IgD-negative memory B cell (primary cell): Measurements from ENCODE around the gene FBN1. TPM values are rescaled to one million over a fixed set of nuclear protein-coding genes. Genes with fewer than 3 reads are reported as not detected.

ENCODE experiments used
- H3K27ac Mint-ChIP-seq, 3 donors: one replicate each; pipeline ENCODE4 v1.8.0; 2020 to 2022; ENCODE audit warnings: mild to moderate bottlenecking in 3 of 3, mixed read lengths in 3 of 3, moderate library complexity in 1 of 3
- H3K27me3 Mint-ChIP-seq: one replicate; pipeline ENCODE4 v1.8.0; 2021; ENCODE audit warnings: mixed read lengths
- H3K36me3 Mint-ChIP-seq: one replicate; pipeline ENCODE4 v1.8.0; 2020; ENCODE audit warnings: mild to moderate bottlenecking, mixed read lengths
- H3K4me1 Mint-ChIP-seq, 3 donors: one replicate each; pipeline ENCODE4 v1.8.0; 2020 to 2022; ENCODE audit warnings: mixed read lengths in 3 of 3, mild to moderate bottlenecking in 1 of 3
- H3K4me3 Mint-ChIP-seq, 4 donors: one replicate each; pipeline ENCODE4 v1.8.0; 2020 to 2022; ENCODE audit warnings: mild to moderate bottlenecking in 4 of 4, mixed read lengths in 4 of 4, moderate library complexity in 3 of 4
- H3K9me3 Mint-ChIP-seq, 3 donors: one replicate each; pipeline ENCODE4 v1.8.0; 2020 to 2021; ENCODE audit warnings: mixed read lengths in 3 of 3, mild to moderate bottlenecking in 1 of 3
- polyA plus RNA-seq: library from polyadenylated mRNA; unstranded; fragments of 300-500 nt; fragmentation: Illumina TruSeq; gene quantifications from one replicate; pipeline ENCODE4 v1.2.3, GENCODE V29; 2021

Gene FBN1
- polyA plus RNA-seq, 1 donor from 2014 or later: not detected

GRCh38 chr15:48391950-48392349, 253.6 kb downstream of the FBN1 start:
- Mint-ChIP-seq H3K27me3 (peaks cover 2% of the 10 kb centered on the region), H3K27ac (no peak overlapping the region), H3K9me3 (no peaks in the 10 kb centered on the region), H3K4me3 (no peak overlapping the region), H3K4me1 (no peaks in the 10 kb centered on the region), H3K36me3 (no peaks in the 10 kb centered on the region)

GRCh38 chr15:48389691-48390143, 255.8 kb downstream of the FBN1 start:
- Mint-ChIP-seq H3K4me3 (no peak overlapping the region), H3K9me3 (peaks cover 0 to 3% (median 0%) of the 10 kb centered on the region in 3 donors), H3K4me1 (no peaks in the 10 kb centered on the region), H3K36me3 (no peaks in the 10 kb centered on the region), H3K27me3 (peaks cover 8% of the 10 kb centered on the region), H3K27ac (no peak overlapping the region)

- peaks cover 8% of the 10 kb centered on the region for H3K27me3 Mint-ChIP-seq
- H3K4me3 Mint-ChIP-seq: no peak overlapping the region
- H3K36me3 Mint-ChIP-seq: no peaks in the 10 kb centered on the region
- H3K27ac Mint-ChIP-seq: no peak overlapping the region
- no peaks in the 10 kb centered on the region for H3K4me1 Mint-ChIP-seq
- H3K9me3 Mint-ChIP-seq: peaks cover 0 to 3% (median 0%) of the 10 kb centered on the region in 3 donors
Observed at GRCh38 chr15:48388910-48389309, 256.6 kb downstream of the FBN1 start.

- peaks cover 8% of the 10 kb centered on the region for H3K27me3 Mint-ChIP-seq
- H3K36me3 Mint-ChIP-seq: no peaks in the 10 kb centered on the region
- no peak overlapping the region for H3K4me3 Mint-ChIP-seq
- no peaks in the 10 kb centered on the region for H3K4me1 Mint-ChIP-seq
- H3K9me3 Mint-ChIP-seq: peaks cover 0 to 3% (median 0%) of the 10 kb centered on the region in 3 donors
- no peak overlapping the region for H3K27ac Mint-ChIP-seq
Observed at GRCh38 chr15:48388016-48388851, 257.3 kb downstream of the FBN1 start.

- Mint-ChIP-seq H3K36me3 (no peaks in the 10 kb centered on the region), H3K4me1 (no peaks in the 10 kb centered on the region), H3K9me3 (peaks cover 0 to 3% (median 0%) of the 10 kb centered on the region in 3 donors), H3K27ac (no peak overlapping the region), H3K4me3 (no peak overlapping the region), H3K27me3 (peaks cover 6% of the 10 kb centered on the region)
Observed at GRCh38 chr15:48385031-48385830, 260.3 kb downstream of the FBN1 start.

GRCh38 chr15:48384616-48385015, 260.9 kb downstream of the FBN1 start:
- no peak overlapping the region for H3K4me3 Mint-ChIP-seq
- H3K9me3 Mint-ChIP-seq: peaks cover 0 to 3% (median 0%) of the 10 kb centered on the region in 3 donors
- H3K4me1 Mint-ChIP-seq: no peaks in the 10 kb centered on the region
- H3K27me3 Mint-ChIP-seq: peaks cover 8% of the 10 kb centered on the region
- H3K27ac Mint-ChIP-seq: no peak overlapping the region
- no peaks in the 10 kb centered on the region for H3K36me3 Mint-ChIP-seq

- Mint-ChIP-seq H3K27me3 (peaks cover 12% of the 10 kb centered on the region), H3K36me3 (no peaks in the 10 kb centered on the region)
Observed at GRCh38 chr15:48383031-48383430, 262.5 kb downstream of the FBN1 start.

GRCh38 chr15:48381861-48382260, 263.6 kb downstream of the FBN1 start:
- H3K9me3 Mint-ChIP-seq: peaks cover 0 to 5% (median 0%) of the 10 kb centered on the region in 3 donors
- no peaks in the 10 kb centered on the region for H3K4me1 Mint-ChIP-seq
- H3K27me3 Mint-ChIP-seq: peaks cover 12% of the 10 kb centered on the region
- no peak overlapping the region for H3K4me3 Mint-ChIP-seq
- no peaks in the 10 kb centered on the region for H3K36me3 Mint-ChIP-seq
- H3K27ac Mint-ChIP-seq: no peak overlapping the region

More at GRCh38 chr15:48383031-48383430, 262.5 kb downstream of the FBN1 start:
- no peaks in the 10 kb centered on the region for H3K4me1 Mint-ChIP-seq
- H3K9me3 Mint-ChIP-seq: peaks cover 0 to 3% (median 0%) of the 10 kb centered on the region in 3 donors
- no peak overlapping the region for H3K4me3 Mint-ChIP-seq
- H3K27ac Mint-ChIP-seq: no peak overlapping the region

- H3K9me3 Mint-ChIP-seq: peaks cover 0 to 2% (median 0%) of the 10 kb centered on the region in 3 donors
- H3K4me3 Mint-ChIP-seq: no peak overlapping the region
- no peak overlapping the region for H3K27ac Mint-ChIP-seq
- no peaks in the 10 kb centered on the region for H3K36me3 Mint-ChIP-seq
- peaks cover 19% of the 10 kb centered on the region for H3K27me3 Mint-ChIP-seq
- no peaks in the 10 kb centered on the region for H3K4me1 Mint-ChIP-seq
Observed at GRCh38 chr15:48380198-48380597, 265.3 kb downstream of the FBN1 start.

GRCh38 chr15:48375767-48376166, 269.7 kb downstream of the FBN1 start:
- no peaks in the 10 kb centered on the region for H3K36me3 Mint-ChIP-seq
- no peaks in the 10 kb centered on the region for H3K4me1 Mint-ChIP-seq
- H3K27ac Mint-ChIP-seq: peak overlapping the region in 1 of 3 donors; percentile 21
- H3K27me3 Mint-ChIP-seq: peaks cover 30% of the 10 kb centered on the region
- H3K4me3 Mint-ChIP-seq: no peak overlapping the region
- H3K9me3 Mint-ChIP-seq: peaks cover 0 to 2% (median 0%) of the 10 kb centered on the region in 3 donors

- peaks cover 0 to 2% (median 0%) of the 10 kb centered on the region in 3 donors for H3K9me3 Mint-ChIP-seq
- H3K27ac Mint-ChIP-seq: no peak overlapping the region
- no peaks in the 10 kb centered on the region for H3K36me3 Mint-ChIP-seq
- H3K4me3 Mint-ChIP-seq: no peak overlapping the region
- H3K27me3 Mint-ChIP-seq: peaks cover 29% of the 10 kb centered on the region
- no peaks in the 10 kb centered on the region for H3K4me1 Mint-ChIP-seq
Observed at GRCh38 chr15:48374472-48374871, 271.0 kb downstream of the FBN1 start.

- H3K9me3 Mint-ChIP-seq: peaks cover 0 to 2% (median 0%) of the 10 kb centered on the region in 3 donors
- no peak overlapping the region for H3K4me3 Mint-ChIP-seq
- peaks cover 29% of the 10 kb centered on the region for H3K27me3 Mint-ChIP-seq
- no peak overlapping the region for H3K27ac Mint-ChIP-seq
- no peaks in the 10 kb centered on the region for H3K36me3 Mint-ChIP-seq
- H3K4me1 Mint-ChIP-seq: no peaks in the 10 kb centered on the region
Observed at GRCh38 chr15:48373821-48374451, 271.6 kb downstream of the FBN1 start.

- H3K4me3 Mint-ChIP-seq: no peak overlapping the region
- H3K36me3 Mint-ChIP-seq: no peaks in the 10 kb centered on the region
- H3K4me1 Mint-ChIP-seq: no peaks in the 10 kb centered on the region
- H3K27ac Mint-ChIP-seq: no peak overlapping the region
- no peaks in the 10 kb centered on the region for H3K9me3 Mint-ChIP-seq
- peaks cover 30% of the 10 kb centered on the region for H3K27me3 Mint-ChIP-seq
Observed at GRCh38 chr15:48371961-48372360, 273.5 kb downstream of the FBN1 start.

- Mint-ChIP-seq H3K4me3 (no peak overlapping the region), H3K27ac (no peak overlapping the region), H3K4me1 (no peaks in the 10 kb centered on the region), H3K36me3 (no peaks in the 10 kb centered on the region), H3K27me3 (peaks cover 28% of the 10 kb centered on the region), H3K9me3 (no peaks in the 10 kb centered on the region)
Observed at GRCh38 chr15:48371550-48371949, 274.0 kb downstream of the FBN1 start.

- Mint-ChIP-seq H3K9me3 (no peaks in the 10 kb centered on the region), H3K4me3 (no peak overlapping the region), H3K4me1 (no peaks in the 10 kb centered on the region), H3K36me3 (no peaks in the 10 kb centered on the region), H3K27ac (no peak overlapping the region), H3K27me3 (peaks cover 18% of the 10 kb centered on the region)
Observed at GRCh38 chr15:48370460-48370859, 275.0 kb downstream of the FBN1 start.
